Left ventricle myocardium inferior (tissue), 1 donor: ENCODE results near the gene XPR1. TPM values are rescaled to one million over a fixed set of nuclear protein-coding genes. Genes with fewer than 3 reads are reported as not detected.

Experiments
- DNase-seq: peaks from one replicate; pipeline ENCODE4 v3.0.0-alpha.2; 2020
- H3K27ac ChIP-seq: fragments of 200-600 bp; replicated peaks from 2 replicates; pipeline ENCODE4 v1.8.0; 2021
- H3K27me3 ChIP-seq: fragments of 200-600 bp; 2 replicates; pipeline ENCODE4 v1.8.0; 2021; ENCODE audit warnings: low read depth
- H3K36me3 ChIP-seq: fragments of 200-600 bp; 2 replicates; pipeline ENCODE4 v1.8.0; 2021
- H3K4me1 ChIP-seq: fragments of 200-600 bp; 2 replicates; pipeline ENCODE4 v1.8.0; 2021
- H3K4me3 ChIP-seq: fragments of 200-600 bp; 2 replicates; pipeline ENCODE4 v1.8.0; 2021; ENCODE audit warnings: mild to moderate bottlenecking, moderate library complexity
- H3K9me3 ChIP-seq: fragments of 200-600 bp; replicated peaks from 2 replicates; pipeline ENCODE4 v1.8.0; 2021
- CTCF ChIP-seq: fragments of 200-600 bp; IDR thresholded peaks from 2 replicates; pipeline ENCODE4 v1.8.0; 2021; ENCODE audit warnings: antibody characterized with exemption, mild to moderate bottlenecking, borderline replicate concordance
- intact Hi-C: fragments of 100-400 bp; cut with micrococcal nuclease; formaldehyde crosslinking; loops from one replicate; pipeline ENCODE4 v1.11.0; 2022
- total RNA-seq: library from RNA; stranded (reverse); fragmentation: NEBNext Ultra II Directional; extraction: Animal tissue kit (Norgen Biotek cat#: 25700); gene quantifications from one replicate; pipeline ENCODE4 v1.2.1, GENCODE V29; 2021
- donor health status: DM: no; HTN: yes; CAD: no; lungs with severe emphysema.

XPR1 gene
- total RNA-seq, 1 donor from 2014 or later: 60.4 TPM

GRCh38 chr1:180892272-180892671, 260.4 kb downstream of the XPR1 start:
- H3K27ac ChIP-seq: peak overlapping the region; percentile 6
- DNase-seq: no peak
- no peaks in the 10 kb centered on the region for H3K27me3 ChIP-seq
- no peaks in the 10 kb centered on the region for H3K9me3 ChIP-seq
- no peak for TF ChIP-seq CTCF
- intact Hi-C loops: no loop called here
- no peak overlapping the region for H3K4me3 ChIP-seq
- H3K4me1 ChIP-seq: peaks cover 11% of the 10 kb centered on the region
- no peaks in the 10 kb centered on the region for H3K36me3 ChIP-seq

- H3K27me3 ChIP-seq: no peaks in the 10 kb centered on the region
- peak overlapping the region; percentile 6 for H3K27ac ChIP-seq
- peaks cover 11% of the 10 kb centered on the region for H3K4me1 ChIP-seq
- intact Hi-C loops: no loop called here
- DNase-seq: no peak
- no peak for TF ChIP-seq CTCF
- no peaks in the 10 kb centered on the region for H3K36me3 ChIP-seq
- H3K9me3 ChIP-seq: no peaks in the 10 kb centered on the region
- no peak overlapping the region for H3K4me3 ChIP-seq
Measured at GRCh38 chr1:180892675-180893074, 260.9 kb downstream of the XPR1 start.

DNA sequence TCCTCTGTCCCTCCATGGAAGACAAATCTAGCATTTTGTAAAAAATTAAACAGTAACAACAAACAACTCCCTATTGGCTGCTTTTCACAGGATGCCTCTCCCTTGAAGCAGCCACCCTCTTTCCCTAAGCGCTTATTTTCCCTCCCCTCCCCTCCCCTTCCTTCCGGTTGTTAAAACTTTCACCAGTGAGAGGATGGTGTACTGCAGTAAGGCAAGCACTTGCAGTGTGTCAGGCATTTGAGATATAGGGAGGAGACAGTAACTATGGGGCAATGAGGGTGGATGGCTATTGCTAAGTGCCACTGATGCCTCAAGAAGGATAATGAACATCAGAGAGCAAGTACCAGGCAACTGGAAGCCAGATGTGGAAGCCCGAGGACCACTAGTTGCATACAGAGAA, 261.8 kb downstream of the XPR1 start:
- intact Hi-C loops: no loop called here
- no peak for TF ChIP-seq CTCF
- Histone ChIP-seq H3K27me3 (no peaks in the 10 kb centered on the region), H3K9me3 (no peaks in the 10 kb centered on the region), H3K4me1 (peaks cover 19% of the 10 kb centered on the region), H3K36me3 (no peaks in the 10 kb centered on the region), H3K4me3 (no peak overlapping the region), H3K27ac (no peak overlapping the region)
- DNase-seq: no peak

DNA sequence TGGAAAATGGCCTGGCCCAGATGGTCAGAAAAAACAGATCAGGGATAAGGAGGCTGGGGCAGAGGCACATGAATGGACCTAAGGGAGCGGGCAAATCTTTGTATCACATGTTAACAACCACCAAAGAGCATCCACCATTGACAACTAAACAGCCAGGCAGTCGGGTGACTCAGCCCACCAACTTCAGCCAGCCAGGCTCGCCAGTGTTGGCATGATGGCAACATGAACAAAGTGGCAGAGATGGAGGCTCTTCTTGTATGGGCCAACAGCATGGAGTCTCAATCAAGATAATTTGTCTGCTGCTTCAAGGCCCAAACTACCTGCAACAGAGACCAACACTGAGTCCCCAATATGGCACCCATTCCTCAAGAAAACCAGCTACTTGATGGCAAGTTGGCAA, 264.3 kb downstream of the XPR1 start:
- intact Hi-C loops: no loop called here
- no peak for DNase-seq

DNA sequence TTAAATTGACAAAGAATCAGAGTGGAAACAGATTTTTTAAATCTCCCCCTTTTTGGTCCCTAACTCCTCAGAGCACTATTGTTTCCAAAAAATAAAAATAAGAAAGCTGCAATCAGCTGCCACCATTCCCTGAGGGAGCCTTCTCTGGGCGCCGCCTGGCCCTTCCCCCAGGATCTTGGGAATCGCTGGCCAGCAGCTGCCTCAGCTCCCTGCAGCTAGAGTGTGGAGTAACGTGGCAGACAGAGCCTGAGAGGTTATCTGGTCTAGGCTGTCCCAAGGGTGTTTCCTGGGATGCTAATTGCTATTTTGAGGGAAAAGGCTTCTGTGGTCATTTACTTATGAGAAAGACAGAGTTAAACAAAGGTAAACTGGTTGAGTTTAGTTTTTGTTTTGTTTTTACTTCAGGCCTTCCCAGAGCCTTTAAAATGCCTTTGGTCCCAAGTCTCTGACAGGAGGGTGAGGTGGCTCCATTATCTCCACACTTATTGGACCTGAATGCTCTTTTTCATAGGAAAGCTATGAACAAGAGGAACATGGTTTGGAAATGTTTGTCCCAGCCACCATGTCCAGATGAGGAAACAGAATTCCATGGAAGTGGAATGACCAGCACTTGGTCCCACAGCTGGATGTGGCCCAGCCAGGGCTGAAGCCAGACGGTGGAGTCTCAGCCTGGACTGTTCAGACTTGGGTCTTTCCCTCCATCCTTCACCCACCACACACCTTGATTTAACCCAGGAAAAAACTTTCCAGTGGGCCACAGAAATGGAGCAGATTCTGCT, 266.8 kb downstream of the XPR1 start:
- peak overlapping the region; percentile 36 for H3K27ac ChIP-seq
- H3K27me3 ChIP-seq: no peaks in the 10 kb centered on the region
- no peak for TF ChIP-seq CTCF
- H3K36me3 ChIP-seq: no peaks in the 10 kb centered on the region
- DNase-seq: no peak
- intact Hi-C loops: no loop called here
- H3K9me3 ChIP-seq: no peaks in the 10 kb centered on the region
- H3K4me3 ChIP-seq: no peak overlapping the region
- H3K4me1 ChIP-seq: peaks cover 21% of the 10 kb centered on the region

More for the DNA sequence above, 264.3 kb downstream of the XPR1 start:
- H3K36me3 ChIP-seq: no peaks in the 10 kb centered on the region
- no peak for TF ChIP-seq CTCF
- H3K27ac ChIP-seq: no peak overlapping the region
- H3K9me3 ChIP-seq: no peaks in the 10 kb centered on the region
- H3K4me1 ChIP-seq: peaks cover 26% of the 10 kb centered on the region
- no peaks in the 10 kb centered on the region for H3K27me3 ChIP-seq
- no peak overlapping the region for H3K4me3 ChIP-seq
